LNCaP clone FGC (cell line): ENCODE measurements around the gene VAT1L.

Experiments used
- DNase-seq: peaks from one replicate; pipeline ENCODE4 v3.0.0-alpha.2; 2011; ENCODE audit warnings: low read depth
- H3K4me3 ChIP-seq: 2 replicates; pipeline ENCODE4 v1.5.1; 2011; ENCODE audit warnings: mild to moderate bottlenecking, low read depth, low read length, control low read depth
- CTCF ChIP-seq: IDR thresholded peaks from 2 replicates; pipeline ENCODE4 v1.5.1; 2012; ENCODE audit warnings: mild to moderate bottlenecking; ENCODE audit not compliant: control insufficient read depth, insufficient read depth; ENCODE audit errors: extremely low read depth

Gene VAT1L

DNA sequence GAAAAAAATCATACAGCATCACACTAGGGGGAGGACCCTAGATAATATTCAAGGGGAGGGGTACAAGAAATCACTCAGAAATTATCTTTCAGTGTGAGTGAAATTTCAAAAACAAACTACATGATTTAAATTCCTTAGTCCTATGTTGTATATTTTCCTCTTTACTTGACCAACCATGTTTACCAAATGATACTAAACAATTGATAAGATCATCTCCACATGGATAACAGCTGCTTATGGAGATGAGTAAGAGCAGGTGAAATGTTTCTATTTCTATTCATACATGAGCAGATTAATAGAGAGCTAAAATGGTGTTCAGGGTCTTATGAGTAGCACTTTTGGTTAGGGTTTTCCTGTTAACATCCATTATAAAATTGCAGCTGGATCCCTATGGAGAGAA, 7.3 kb upstream of the VAT1L start:
- no peak for TF ChIP-seq CTCF
- DNase-seq = no peak
- no peak overlapping the region for H3K4me3 ChIP-seq

DNA sequence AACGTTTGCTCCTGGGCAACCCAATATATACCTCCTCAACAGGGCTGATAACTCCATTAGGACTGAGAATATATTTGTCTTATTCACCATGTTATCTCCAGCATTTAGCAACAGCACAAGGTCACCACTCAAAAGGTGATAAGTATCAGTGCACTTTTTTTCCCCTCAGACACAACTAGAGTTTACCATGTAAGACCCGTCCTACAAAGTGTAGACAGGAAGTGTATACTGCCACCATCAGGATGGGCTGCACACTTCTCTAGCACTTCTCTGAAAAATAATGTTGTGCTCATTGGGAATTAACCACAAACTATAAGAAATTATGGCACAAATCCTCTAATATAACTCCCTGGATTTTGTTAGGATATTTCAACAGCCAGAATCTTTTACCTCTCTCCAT, 5.7 kb upstream of the VAT1L start:
- 0 out of 2 replicates have a peak, but pooled peaks have one; percentile 9 for TF ChIP-seq CTCF
- H3K4me3 ChIP-seq = no peak overlapping the region
- DNase-seq = no peak

DNA sequence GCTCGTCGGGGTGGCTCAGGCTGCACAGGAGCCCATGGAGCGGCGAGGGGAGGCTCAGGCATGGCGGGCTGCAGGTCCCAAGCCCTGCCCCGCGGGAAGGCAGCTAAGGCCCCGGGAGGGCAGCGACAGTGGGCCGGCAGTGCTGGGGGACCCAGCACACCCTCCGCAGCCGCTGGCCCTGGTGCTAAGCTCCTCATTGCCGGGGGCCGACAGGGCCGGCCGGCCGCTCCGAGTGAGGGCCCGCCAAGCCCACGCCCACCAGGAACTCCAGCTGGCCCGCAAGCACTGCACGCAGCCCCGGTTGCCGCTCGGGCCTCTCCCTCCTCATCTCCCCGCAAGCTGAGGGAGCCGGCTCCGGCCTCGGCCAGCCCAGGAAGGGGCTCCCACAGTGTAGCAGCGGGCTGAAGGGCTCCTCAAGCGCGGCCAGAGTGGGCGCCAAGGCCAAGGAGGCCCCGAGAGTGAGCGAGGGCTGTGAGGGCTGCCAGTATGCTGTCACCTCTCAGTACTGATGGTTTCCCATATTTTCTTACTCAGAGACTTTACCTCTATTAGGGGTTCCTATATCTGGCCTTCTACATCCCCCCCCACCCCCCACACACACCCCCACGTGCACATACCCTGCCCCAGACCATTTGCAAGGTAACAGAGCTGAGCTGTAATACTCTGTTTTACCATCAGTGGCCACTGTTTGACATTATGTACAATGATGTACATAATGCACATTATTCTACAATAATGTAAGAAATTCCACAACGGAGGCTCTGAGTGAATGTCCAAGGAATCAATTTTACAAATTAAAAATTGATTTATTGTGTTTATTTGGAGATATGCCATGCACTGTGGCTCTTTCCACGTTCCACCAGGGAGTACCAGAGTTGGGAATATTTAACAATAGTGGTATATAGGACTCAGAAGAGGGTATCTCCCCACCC, 3.7 kb upstream of the VAT1L start:
- no peak overlapping the region for H3K4me3 ChIP-seq
- peak; percentile 54 for TF ChIP-seq CTCF
- DNase-seq = no peak

- TF ChIP-seq CTCF = no peak
- no peak overlapping the region for H3K4me3 ChIP-seq
- DNase-seq = no peak
Observed at GRCh38 chr16:77785373-77785764, 3.0 kb upstream of the VAT1L start.

DNA sequence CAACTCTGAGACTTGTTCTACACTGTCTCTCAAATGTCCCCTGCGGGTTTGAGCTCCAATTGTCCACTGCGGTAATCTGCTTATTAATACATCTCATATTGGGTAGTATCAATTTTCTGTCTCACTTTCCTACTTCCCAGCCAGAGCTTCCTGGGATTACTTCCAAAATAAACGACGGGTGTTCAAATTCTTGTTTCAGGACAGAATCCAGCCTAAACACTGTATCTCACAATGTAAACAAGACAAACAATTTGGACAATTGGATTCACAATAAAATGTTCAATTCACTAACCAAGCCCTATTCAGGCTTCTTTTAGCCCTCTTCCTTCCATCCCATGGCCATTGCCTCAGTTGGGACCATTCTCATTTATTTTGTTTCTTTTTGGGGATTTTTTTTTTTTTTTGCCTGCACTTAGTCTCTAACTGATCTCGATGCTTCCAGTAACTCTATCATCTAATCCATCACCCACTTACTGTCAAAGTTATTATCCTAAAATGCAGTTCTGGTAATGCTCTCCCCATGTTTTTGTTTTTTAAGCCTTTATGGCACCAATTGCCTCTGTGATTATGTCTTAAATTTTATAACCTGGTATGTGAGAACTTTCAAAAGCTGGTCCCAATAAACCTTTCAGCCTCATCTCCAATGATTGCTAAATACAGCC, 2.0 kb upstream of the VAT1L start:
- no peak for TF ChIP-seq CTCF
- H3K4me3 ChIP-seq = no peak overlapping the region
- peak; percentile 38 for DNase-seq

GRCh38 chr16:77787452-77787851, 912 bp upstream of the VAT1L start:
- no peak overlapping the region for H3K4me3 ChIP-seq
- no peak for TF ChIP-seq CTCF
- DNase-seq = no peak
